GM15510 (cell line): Measurements from ENCODE around the gene NHLRC4.

Experiments used
- POLR2A ChIP-seq: IDR thresholded peaks from 3 replicates; pipeline ENCODE4 v1.6.1; 2011; ENCODE audit warnings: borderline replicate concordance; ENCODE audit not compliant: insufficient read length; ENCODE audit errors: extremely low read depth

Gene NHLRC4, protein sequence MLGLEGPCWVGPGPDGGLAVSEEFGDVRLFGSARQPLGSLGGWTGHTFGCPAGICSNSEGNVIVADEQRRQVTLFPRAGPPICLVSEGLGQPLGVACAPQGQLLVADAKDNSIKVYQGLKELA

GRCh38 chr16:566475-567372 is at the start of gene NHLRC4:
Gene NHLRC4, plus strand, starts transcription at chr16:567005. Its CDS starts 1,043 bp downstream, at chr16:568048.
- peak; percentile 50 for TF ChIP-seq POLR2A

DNA sequence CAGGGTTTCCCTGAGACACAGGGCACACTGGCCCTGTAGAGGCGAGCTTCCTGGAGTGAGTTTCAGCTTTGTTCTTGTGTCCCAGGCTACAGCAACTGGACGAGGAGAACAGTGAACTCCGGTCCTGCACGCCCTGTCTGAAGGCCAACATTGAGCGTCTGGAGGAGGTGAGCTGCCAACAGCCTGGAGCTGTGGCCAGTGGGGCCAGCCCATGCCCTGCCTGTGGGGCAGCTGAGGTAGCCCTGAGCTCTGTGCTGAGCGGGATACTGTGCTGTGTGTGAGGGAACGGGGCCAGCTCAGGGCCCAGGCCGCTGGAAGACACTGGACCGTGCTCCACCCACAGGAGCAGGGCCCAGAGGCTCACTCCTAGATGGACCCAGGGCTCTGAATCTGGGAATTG is 47.9 kb upstream of the NHLRC4 start:
- TF ChIP-seq POLR2A: no peak

- no peak for TF ChIP-seq POLR2A
Observed at GRCh38 chr16:519425-519824, 47.4 kb upstream of the NHLRC4 start.

DNA sequence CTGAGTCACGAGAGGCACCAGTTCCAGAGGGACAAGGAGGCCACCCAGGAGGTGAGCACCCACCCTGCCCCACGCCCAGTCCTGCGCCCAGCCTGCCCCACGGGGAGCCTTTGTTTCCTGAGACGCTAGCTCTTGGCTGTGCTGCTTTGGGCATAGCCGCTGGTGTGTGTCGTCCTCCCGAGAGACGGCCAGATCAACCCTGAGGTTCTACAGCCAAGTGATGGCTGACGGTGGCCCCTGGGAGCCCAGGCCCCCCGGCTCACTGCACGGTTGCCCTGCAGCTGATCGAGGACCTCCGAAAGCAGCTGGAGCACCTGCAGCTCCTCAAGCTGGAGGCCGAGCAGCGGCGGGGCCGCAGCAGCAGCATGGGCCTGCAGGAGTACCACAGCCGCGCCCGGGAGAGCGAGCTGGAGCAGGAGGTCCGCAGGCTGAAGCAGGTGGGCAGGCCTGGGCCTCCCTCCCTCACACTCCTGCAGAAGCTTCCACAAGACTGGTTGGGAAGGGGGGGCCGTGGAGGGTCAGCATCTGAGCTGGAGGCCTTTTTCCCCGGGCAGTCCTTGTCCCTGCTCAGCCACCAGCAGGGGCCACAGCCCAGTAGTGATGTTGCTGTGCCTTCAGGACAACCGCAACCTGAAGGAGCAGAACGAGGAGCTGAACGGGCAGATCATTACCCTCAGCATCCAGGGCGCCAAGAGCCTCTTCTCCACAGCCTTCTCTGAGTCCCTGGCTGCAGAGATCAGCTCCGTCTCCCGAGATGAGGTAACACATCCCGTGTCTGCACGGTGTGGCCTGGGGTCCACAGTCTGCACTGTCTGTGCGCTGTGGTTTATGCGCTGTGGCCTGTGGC is 46.7 kb upstream of the NHLRC4 start:
- no peak for TF ChIP-seq POLR2A

DNA sequence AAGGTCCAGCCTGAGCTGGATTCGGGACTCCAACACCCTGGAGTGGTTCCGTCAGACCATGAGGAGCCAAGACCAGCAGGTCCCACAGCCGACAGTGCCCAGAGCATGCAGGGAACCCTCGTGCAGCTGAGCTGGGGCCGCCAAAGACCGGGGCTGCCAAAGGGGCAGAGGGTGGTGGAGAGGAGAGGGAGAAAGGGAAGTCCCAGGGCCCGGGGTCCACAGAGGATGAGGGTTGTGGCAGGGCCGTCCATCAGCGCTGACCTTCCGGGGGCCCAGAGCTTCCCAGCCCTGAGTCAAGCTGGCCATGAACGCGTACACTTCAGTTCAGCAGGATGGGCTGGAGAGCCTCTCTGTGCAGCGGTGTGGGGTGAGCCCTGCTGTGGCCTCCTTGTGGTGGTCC is 46.0 kb upstream of the NHLRC4 start:
- no peak for TF ChIP-seq POLR2A

GRCh38 chr16:521381-522210 is 45.2 kb upstream of the NHLRC4 start:
- TF ChIP-seq POLR2A: no peak

GRCh38 chr16:522320-523096 is 44.3 kb upstream of the NHLRC4 start:
- no peak for TF ChIP-seq POLR2A

- no peak for TF ChIP-seq POLR2A
Observed at GRCh38 chr16:523097-523741, 43.6 kb upstream of the NHLRC4 start.

DNA sequence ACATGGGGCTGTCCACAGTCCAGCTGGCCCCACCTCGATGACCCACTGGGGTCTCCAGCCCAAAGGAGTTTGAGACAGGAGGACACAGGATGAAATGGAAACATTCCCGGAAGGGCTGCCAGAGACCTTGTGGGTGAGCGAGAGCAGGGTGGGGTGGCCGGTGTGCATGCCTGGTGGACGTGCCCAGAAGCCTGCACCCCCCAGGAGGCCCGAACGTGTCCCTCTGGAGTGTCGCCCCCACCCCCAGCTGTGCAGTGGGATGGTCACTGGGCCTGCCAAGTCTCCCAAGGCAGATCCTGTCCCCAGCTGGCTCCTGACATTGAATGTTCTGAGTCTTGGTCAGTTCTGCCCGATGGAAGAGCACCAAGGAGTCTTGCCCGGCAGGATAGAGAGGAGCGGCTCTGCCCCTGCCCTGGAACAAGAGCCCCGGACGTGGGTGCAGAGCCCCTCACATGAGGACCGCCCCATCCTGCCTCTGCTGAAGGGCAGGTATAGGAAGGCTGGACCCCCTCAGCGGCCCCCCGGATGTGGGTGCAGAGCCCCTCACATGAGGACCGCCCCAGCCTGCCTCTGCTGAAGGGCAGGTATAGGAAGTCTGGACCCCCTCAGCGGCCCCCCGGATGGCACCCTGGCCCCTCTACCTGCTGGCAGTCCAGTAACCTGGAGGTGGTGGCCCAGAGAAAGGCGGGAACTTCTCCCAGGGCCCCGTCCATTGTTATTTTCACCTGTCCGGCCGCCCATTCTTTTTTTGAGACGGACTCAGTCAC is 42.3 kb upstream of the NHLRC4 start:
- TF ChIP-seq POLR2A: no peak

DNA sequence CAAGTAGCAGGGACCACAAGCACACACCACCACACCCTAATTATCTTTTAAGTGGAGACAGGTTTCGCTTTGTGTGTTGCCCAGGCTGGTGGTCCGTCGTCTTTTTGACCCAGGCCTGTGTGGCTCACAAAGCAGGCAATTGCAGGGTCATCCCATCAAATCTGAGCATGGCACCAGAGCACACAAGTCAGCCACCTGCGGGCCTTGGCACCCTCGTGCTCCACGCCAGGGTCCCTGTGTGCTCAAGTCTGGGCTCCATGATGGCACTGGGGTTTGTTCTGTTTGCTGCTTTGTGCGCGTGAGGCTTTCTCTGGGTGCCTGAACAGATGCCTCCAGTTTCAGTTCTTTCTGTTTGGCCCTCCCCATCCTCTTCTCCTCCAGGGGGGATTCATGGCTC is 41.7 kb upstream of the NHLRC4 start:
- no peak for TF ChIP-seq POLR2A

- no peak for TF ChIP-seq POLR2A
Observed at GRCh38 chr16:525520-526180, 41.2 kb upstream of the NHLRC4 start.

GRCh38 chr16:526181-527014 is 40.4 kb upstream of the NHLRC4 start:
- TF ChIP-seq POLR2A: no peak
